GM13976 (cell line): ENCODE data around the gene CS.

ENCODE experiments used
- DNase-seq: peaks from one replicate; pipeline ENCODE4 v3.0.0; 2012; ENCODE audit warnings: low spot score
- in situ Hi-C: fragments of 300-500 bp; cut with MboI; formaldehyde crosslinking; loops from one replicate; pipeline ENCODE4 v1.12.0; 2022; ENCODE audit warnings: low sequenced_read_pairs, mixed read lengths, inconsistent platforms; ENCODE audit not compliant: unreplicated experiment
- TF ChIP-seq, protein P1 (sequence below): IDR thresholded peaks from 2 replicates; pipeline ENCODE4 v1.5.1; 2012; ENCODE audit warnings: borderline replicate concordance, mild to moderate bottlenecking; ENCODE audit not compliant: insufficient read depth; ENCODE audit errors: extremely low read depth, missing control alignments, control extremely low read depth

CS gene

DNA sequence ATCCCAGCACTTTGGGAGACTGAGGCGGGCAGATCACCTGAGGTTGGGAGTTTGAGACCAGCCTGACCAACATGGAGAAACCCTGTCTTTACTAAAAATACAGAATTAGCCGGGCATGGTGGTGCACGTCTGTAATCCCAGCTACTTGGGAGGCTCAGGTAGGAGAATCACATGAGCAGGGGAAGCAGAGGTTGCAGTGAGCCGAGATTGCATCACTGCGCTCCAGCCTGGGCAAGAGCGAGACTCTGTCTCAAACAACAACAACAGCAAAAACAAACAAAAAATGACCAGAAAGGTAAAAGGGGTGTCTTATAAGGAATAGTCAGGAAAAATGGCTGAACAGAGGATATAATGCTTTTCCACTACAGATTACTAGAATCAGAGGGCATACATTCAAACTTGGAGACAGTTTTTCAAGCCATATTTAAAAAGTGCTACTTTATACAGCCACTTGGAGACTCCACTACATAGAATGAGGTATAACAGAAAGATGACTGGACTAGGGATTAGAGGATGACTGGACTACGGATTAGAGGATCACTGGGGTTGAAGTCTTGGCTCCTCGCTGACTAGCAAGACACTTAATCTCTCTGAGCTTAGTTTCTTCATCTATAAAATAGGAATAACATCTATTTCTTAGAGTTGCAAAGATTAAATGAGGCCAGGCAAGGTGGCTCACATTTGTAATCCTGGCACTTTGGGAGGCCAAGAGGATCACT, 4.9 kb upstream of the CS start:
- TF ChIP-seq, protein P1, sequence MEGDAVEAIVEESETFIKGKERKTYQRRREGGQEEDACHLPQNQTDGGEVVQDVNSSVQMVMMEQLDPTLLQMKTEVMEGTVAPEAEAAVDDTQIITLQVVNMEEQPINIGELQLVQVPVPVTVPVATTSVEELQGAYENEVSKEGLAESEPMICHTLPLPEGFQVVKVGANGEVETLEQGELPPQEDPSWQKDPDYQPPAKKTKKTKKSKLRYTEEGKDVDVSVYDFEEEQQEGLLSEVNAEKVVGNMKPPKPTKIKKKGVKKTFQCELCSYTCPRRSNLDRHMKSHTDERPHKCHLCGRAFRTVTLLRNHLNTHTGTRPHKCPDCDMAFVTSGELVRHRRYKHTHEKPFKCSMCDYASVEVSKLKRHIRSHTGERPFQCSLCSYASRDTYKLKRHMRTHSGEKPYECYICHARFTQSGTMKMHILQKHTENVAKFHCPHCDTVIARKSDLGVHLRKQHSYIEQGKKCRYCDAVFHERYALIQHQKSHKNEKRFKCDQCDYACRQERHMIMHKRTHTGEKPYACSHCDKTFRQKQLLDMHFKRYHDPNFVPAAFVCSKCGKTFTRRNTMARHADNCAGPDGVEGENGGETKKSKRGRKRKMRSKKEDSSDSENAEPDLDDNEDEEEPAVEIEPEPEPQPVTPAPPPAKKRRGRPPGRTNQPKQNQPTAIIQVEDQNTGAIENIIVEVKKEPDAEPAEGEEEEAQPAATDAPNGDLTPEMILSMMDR: no peak
- in situ Hi-C loops: no loop called here
- DNase-seq: no peak

DNA sequence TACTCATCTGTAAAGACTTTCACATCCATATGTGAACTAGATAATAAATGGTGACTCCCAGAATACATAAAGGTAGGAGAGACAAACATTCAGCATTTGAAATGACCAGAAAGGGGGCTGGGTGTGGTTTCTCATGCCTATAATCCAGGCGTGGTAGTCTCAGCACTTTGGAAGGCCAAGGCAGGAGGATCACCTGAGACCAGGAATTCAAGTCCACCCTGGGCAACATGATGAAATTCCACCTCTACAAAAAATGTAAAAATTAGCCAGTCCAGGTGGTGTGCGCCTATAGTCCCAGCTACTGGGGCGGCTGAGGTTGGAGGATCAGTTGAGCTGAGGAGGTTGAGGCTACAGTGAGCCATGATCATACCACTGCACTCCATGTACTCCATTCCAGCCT, 4.1 kb upstream of the CS start:
- TF ChIP-seq, protein P1: no peak
- DNase-seq: no peak
- in situ Hi-C loops: no loop called here

DNA sequence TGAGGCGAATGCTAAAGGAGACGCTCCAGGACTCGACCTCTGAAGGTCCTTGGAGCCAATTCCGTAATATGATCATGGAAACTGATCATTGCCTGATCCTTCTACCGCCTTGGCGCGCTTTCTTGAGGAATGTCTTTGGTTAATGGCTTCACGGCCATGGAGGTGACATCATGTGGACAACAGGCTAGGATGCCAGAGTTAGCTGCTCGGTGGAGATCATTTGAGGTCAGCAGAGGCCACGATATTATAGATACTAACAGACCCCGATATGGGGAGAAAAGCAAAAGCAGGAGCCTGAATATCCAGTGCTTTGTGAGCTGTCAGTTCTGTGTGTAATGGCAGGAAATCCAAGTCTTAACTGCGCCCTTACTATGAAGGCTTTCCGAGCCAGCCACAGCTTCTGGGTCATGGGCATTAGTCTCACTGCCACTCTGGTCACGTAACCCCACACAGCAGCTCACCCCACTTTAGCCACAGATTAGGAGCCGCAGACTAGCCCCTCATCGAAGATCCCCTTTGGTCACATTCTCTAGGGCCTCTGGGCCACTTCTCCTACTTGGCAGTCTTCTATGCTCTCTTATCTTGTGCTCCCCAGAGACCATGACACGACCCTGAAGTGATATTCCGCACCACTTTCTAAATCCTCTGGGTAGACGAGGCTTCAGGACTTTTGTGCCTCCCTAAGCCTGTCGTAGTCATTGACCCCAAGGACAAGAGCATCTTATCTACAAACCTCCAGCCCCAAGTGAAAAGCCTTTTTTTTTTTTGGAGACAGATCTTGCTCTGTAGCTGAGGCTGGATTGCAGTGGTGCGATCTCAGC, 724 bp upstream of the CS start:
- DNase-seq: no peak
- TF ChIP-seq, protein P1: no peak
- in situ Hi-C loops: no loop called here

DNA sequence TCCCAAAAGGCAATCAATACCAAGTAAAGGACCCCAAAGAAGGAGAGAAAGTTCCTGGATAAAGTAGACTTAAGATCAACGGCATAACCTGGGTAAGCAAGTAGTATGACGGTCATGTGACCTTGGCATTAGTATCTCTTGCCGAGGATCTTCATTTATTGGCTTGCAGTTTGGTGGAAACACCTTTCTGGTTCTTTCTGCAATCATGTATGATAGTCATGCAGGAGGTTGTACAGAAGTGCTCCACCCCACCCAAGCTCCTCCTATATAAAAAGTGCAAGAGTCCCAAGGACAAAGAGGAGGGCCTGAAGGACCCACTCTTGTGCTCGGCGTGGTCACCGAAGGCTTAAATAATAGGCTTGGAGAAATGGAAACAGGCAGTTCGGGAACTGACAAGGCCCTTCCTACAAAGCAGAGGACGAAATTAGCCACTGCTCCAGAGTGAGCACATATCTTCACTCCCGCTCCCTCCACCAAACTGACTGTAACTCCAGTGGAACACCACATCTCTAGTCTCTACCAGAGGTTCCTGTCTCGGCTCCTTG, 750 bp downstream of the CS start:
- in situ Hi-C loops: no loop called here
- TF ChIP-seq, protein P1: no peak
- no peak for DNase-seq

DNA sequence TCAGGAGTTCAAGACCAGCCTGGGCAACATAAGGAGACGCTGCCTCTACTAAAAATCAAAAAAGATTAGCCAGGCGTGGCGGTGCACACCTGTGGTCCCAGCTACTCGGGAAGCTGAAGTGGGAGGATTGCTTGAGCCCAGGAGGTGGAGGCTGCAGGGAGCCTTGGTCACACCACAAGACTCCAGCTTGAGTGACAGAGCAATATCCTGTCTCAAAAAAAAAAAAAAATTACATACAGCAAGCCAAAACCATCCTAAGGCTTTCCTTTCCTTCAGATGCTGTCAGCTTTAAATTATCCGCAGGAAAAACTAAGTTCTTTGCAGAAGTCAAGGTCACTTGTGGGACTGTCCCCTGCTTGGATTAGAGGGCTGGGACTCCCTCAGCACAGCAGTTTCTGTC, 1.3 kb downstream of the CS start:
- in situ Hi-C loops: no loop called here
- TF ChIP-seq, protein P1: no peak
- DNase-seq: no peak

DNA sequence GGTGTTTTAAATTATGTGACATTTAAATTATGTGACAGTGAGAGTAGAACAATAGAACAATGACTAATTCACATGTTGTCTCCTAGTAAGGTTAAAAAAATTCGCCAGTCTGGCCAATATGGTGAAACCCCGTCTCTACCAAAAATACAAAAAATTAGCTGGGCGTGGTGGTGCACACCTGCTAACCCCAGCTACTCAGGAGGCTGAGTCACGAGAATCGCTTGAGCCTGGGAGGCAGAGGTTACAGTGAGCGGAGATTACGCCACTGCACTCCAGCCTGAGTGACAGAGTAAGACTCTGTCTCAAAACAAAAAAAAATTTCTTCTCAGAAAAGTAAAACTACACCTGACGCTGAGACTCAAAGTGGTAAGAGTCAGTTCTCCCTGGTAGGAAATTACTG, 2.7 kb downstream of the CS start:
- in situ Hi-C loops: no loop called here
- TF ChIP-seq, protein P1: no peak
- DNase-seq: no peak
